H1 (cell line): Measurements from ENCODE around the gene BCL2L14. TPM values are rescaled to one million over a fixed set of nuclear protein-coding genes. Genes with fewer than 3 reads are reported as not detected.

Source experiments
- KDM5A ChIP-seq: fragments of 200-600 bp; IDR thresholded peaks from 2 replicates; pipeline ENCODE4 v1.7.1; 2012; ENCODE audit warnings: mild to moderate bottlenecking, low read length, inconsistent platforms, mixed read lengths
- TBP ChIP-seq: IDR thresholded peaks from 2 replicates; pipeline ENCODE4 v1.6.1; 2011; ENCODE audit warnings: low read depth, low read length, improper control_type of control experiment
- polyA plus RNA-seq, 7 experiments: library from polyadenylated mRNA; depleted of rRNA in 3 of 7; stranded (reverse) in 5 of 7; unstranded in 2 of 7; fragments of >200 nt in 5 of 7; fragments of 200-250 nt in 2 of 7; gene quantifications; 1 replicate in 5 of 7; 2 replicates in 1 of 7; 4 replicates in 1 of 7; pipeline versions ENCODE4 v1.2.1 to v1.2.3, GENCODE V29; 2011 to 2013; ENCODE audit warnings: missing spikeins in 2 of 7, mixed read lengths in 2 of 7
- total RNA-seq: library from RNA; stranded (reverse); fragmentation: NEBNext Ultra II Directional; extraction: Animal tissue kit (Norgen Biotek cat#: 25700); gene quantifications from 2 replicates; pipeline ENCODE4 v1.2.1, GENCODE V29; 2021

BCL2L14 gene
- total and polyA plus RNA-seq, 2 of the 8 experiments (the other 6 are each of a cell fraction or from before 2014, with no cell fraction given): 0.80 to 2.4 TPM

DNA sequence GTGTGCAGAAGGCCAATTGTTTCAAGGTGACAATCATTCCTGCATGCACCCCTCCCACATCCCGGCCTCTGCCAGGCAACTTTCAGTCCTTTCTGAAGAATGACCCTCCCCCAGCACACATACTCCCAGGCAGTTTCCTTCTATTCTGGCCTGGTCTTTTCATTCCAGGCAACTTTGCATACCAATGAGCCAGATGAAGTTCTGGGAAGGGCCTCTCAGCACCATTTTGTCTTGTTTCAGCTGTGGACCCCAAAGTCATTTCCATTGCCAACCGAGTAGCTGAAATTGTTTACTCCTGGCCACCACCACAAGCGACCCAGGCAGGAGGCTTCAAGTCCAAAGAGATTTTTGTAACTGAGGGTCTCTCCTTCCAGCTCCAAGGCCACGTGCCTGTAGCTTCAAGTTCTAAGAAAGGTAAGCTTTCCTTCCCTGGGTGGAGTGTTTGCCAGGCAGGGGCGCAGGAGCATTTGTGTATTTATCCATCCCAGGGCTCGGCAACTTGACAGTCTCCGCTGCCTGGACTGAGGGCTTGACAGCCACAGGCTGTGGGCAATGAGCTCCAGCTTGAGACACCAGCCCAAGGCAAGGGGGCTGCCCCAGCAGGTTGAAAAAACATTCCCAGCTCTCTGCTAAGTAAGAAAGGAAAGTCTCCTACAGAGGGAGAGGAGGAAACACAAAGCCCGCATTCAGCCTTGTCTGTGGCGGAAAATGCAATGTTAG is 16.4 kb downstream of the BCL2L14 start (continued):
- TF ChIP-seq KDM5A (no peak), TBP (0 out of 2 replicates have a peak, but pooled peaks have one; percentile 19)
- TF ChIP-seq, all 59 proteins: peak for 7
